NCI-H2227 treated with DMSO at 0.1 percent for 48 hours (cell line): ENCODE measurements around the gene SLC23A1.
A peak's percentile ranks its signal among the peaks of the same experiment; 100 is the strongest.
"Not testable (repeated sequence)": the region's sequence is repeated elsewhere in the genome, so short reads cannot be mapped to it uniquely, and the experiment has no call there.

Experiments
- DNase-seq: peaks from one replicate; lab custom pipeline; 2025; lab: John Stamatoyannopoulos, UW

The SLC23A1 gene

GRCh38 chr5:139369181-139369580, 13.9 kb downstream of the SLC23A1 start:
- no peak for DNase-seq

- DNase-seq: no peak
Observed at GRCh38 chr5:139368613-139369012, 14.5 kb downstream of the SLC23A1 start.

- no peak for DNase-seq
Observed at GRCh38 chr5:139364466-139364865, 18.6 kb downstream of the SLC23A1 start.

GRCh38 chr5:139363937-139364336, 19.2 kb downstream of the SLC23A1 start:
- no peak for DNase-seq

- DNase-seq: no peak
Observed at GRCh38 chr5:139361835-139362429, 21.2 kb downstream of the SLC23A1 start.

- DNase-seq: no peak
Observed at GRCh38 chr5:139360384-139360783, 22.7 kb downstream of the SLC23A1 start.

GRCh38 chr5:139358064-139358463, 25.0 kb downstream of the SLC23A1 start:
- DNase-seq: no peak

- not testable (repeated sequence) for DNase-seq
Observed at GRCh38 chr5:139355900-139356299, 27.2 kb downstream of the SLC23A1 start.

GRCh38 chr5:139354186-139354585, 28.9 kb downstream of the SLC23A1 start:
- no peak for DNase-seq

GRCh38 chr5:139347863-139348262, 35.2 kb downstream of the SLC23A1 start:
- DNase-seq: not testable (repeated sequence)

- not testable (repeated sequence) for DNase-seq
Observed at GRCh38 chr5:139345442-139345841, 37.7 kb downstream of the SLC23A1 start.

- DNase-seq: no peak
Observed at GRCh38 chr5:139344177-139344576, 38.9 kb downstream of the SLC23A1 start.

- DNase-seq: no peak
Observed at GRCh38 chr5:139343476-139343875, 39.6 kb downstream of the SLC23A1 start.

GRCh38 chr5:139342423-139342723, 40.7 kb downstream of the SLC23A1 start:
- no peak for DNase-seq

- DNase-seq: peak; percentile 94
Observed at GRCh38 chr5:139341689-139342422, 41.2 kb downstream of the SLC23A1 start, which contains the start of gene PAIP2. Gene PAIP2, plus strand, starts transcription at chr5:139341854. Its CDS starts 21,931 bp downstream, at chr5:139363785.

GRCh38 chr5:139341187-139341688, 41.9 kb downstream of the SLC23A1 start:
- no peak for DNase-seq

GRCh38 chr5:139340051-139340450, 43.0 kb downstream of the SLC23A1 start:
- no peak for DNase-seq

- DNase-seq: no peak
Observed at GRCh38 chr5:139335811-139336210, 47.3 kb downstream of the SLC23A1 start.
